ENCODE results near the gene HSD11B1L. TPM values are rescaled to one million over a fixed set of nuclear protein-coding genes. Genes with fewer than 3 reads are reported as not detected.

The HSD11B1L gene
- total RNA-seq, 2 experiments from 2014 or later: 2.4 to 2.9 TPM

GRCh38 chr19:5671600-5671999, 9.2 kb upstream of the HSD11B1L start:
- no peak overlapping the region for H3K4me3 Mint-ChIP-seq
- ATAC-seq (ENCODE audit: poor library complexity) (no peak), DNase-seq (no peak)
- Histone ChIP-seq H3K27me3 (ENCODE audit: control insufficient read depth in 1 of 2, insufficient read depth in 2 of 2, low read length in 2 of 2) (no peaks in the 10 kb centered on the region), H3K36me3 (ENCODE audit: insufficient read depth, low read length) (peaks cover 33% of the 10 kb centered on the region), H3K4me1 (ENCODE audit: insufficient read depth, low read length) (no peaks in the 10 kb centered on the region), H3K4me3 (ENCODE audit: low read length) (no peak overlapping the region), H3K27ac (ENCODE audit: low read depth in 1 of 2, low read length in 2 of 2) (no peak overlapping the region), H3K9me3 (ENCODE audit: control insufficient read depth in 1 of 2, insufficient read depth in 1 of 2, low read length in 2 of 2) (no peaks in the 10 kb centered on the region)
- no peaks in the 10 kb centered on the region for H3K27me3 Mint-ChIP-seq
- ChIA-PET CTCF (no interaction called here), POLR2A (interaction anchor here (1.6 kb wide), 1 partner anchor 18 kb away, joined by 5 read pairs; the partner anchor contains the start of gene RPL36)
- H3K4me1 Mint-ChIP-seq (ENCODE audit: low read depth): no peaks in the 10 kb centered on the region
- no peaks in the 10 kb centered on the region for H3K9me3 Mint-ChIP-seq
- peaks cover 26% of the 10 kb centered on the region for H3K36me3 Mint-ChIP-seq (ENCODE audit: low read depth)
- no peak overlapping the region for H3K27ac Mint-ChIP-seq
- intact Hi-C loops (cut with DNase I, micrococcal nuclease): no loop called here
- TF ChIP-seq CTCF (IDR thresholded peaks at IDR 0.05): no peak

- no peaks in the 10 kb centered on the region for H3K9me3 Mint-ChIP-seq
- ChIA-PET CTCF (no interaction called here), POLR2A (no interaction called here)
- H3K27ac Mint-ChIP-seq: no peak overlapping the region
- H3K4me3 Mint-ChIP-seq: no peak overlapping the region
- ATAC-seq (ENCODE audit: poor library complexity) (no peak), DNase-seq (no peak)
- Histone ChIP-seq H3K9me3 (ENCODE audit: control insufficient read depth in 1 of 2, insufficient read depth in 1 of 2, low read length in 2 of 2) (no peaks in the 10 kb centered on the region), H3K27me3 (ENCODE audit: control insufficient read depth in 1 of 2, insufficient read depth in 2 of 2, low read length in 2 of 2) (no peaks in the 10 kb centered on the region), H3K4me1 (ENCODE audit: insufficient read depth, low read length) (no peaks in the 10 kb centered on the region), H3K27ac (ENCODE audit: low read depth in 1 of 2, low read length in 2 of 2) (no peak overlapping the region), H3K4me3 (ENCODE audit: low read length) (no peak overlapping the region), H3K36me3 (ENCODE audit: insufficient read depth, low read length) (peaks cover 20% of the 10 kb centered on the region)
- no peaks in the 10 kb centered on the region for H3K4me1 Mint-ChIP-seq (ENCODE audit: low read depth)
- H3K27me3 Mint-ChIP-seq: no peaks in the 10 kb centered on the region
- intact Hi-C loops (cut with DNase I, micrococcal nuclease): no loop called here
- H3K36me3 Mint-ChIP-seq (ENCODE audit: low read depth): peaks cover 14% of the 10 kb centered on the region
- no peak for TF ChIP-seq CTCF (IDR thresholded peaks at IDR 0.05)
Observed at GRCh38 chr19:5672708-5673459, 7.9 kb upstream of the HSD11B1L start.

- intact Hi-C loops (cut with DNase I, micrococcal nuclease): no loop called here
- peaks cover 18% of the 10 kb centered on the region for H3K36me3 ChIP-seq (ENCODE audit: insufficient read depth, low read length)
- H3K9me3 Mint-ChIP-seq: no peaks in the 10 kb centered on the region
- H3K4me1 Mint-ChIP-seq (ENCODE audit: low read depth): no peaks in the 10 kb centered on the region
- no peak for TF ChIP-seq CTCF (IDR thresholded peaks at IDR 0.05)
- H3K36me3 Mint-ChIP-seq (ENCODE audit: low read depth): peaks cover 6% of the 10 kb centered on the region
- H3K4me1 ChIP-seq (ENCODE audit: insufficient read depth, low read length): no peaks in the 10 kb centered on the region
- H3K4me3 Mint-ChIP-seq: no peak overlapping the region
- ATAC-seq (ENCODE audit: poor library complexity): no peak
- no peak overlapping the region for H3K27ac ChIP-seq (ENCODE audit: low read depth in 1 of 2, low read length in 2 of 2)
- no peaks in the 10 kb centered on the region for H3K9me3 ChIP-seq (ENCODE audit: control insufficient read depth in 1 of 2, insufficient read depth in 1 of 2, low read length in 2 of 2)
- ChIA-PET POLR2A (no interaction called here), CTCF (no interaction called here)
- no peaks in the 10 kb centered on the region for H3K27me3 Mint-ChIP-seq
- no peak for DNase-seq
- no peak overlapping the region for H3K27ac Mint-ChIP-seq
- H3K27me3 ChIP-seq (ENCODE audit: control insufficient read depth in 1 of 2, insufficient read depth in 2 of 2, low read length in 2 of 2): no peaks in the 10 kb centered on the region
- no peak overlapping the region for H3K4me3 ChIP-seq (ENCODE audit: low read length)
Observed at GRCh38 chr19:5673752-5674151, 7.1 kb upstream of the HSD11B1L start.

All from CD4-positive, alpha-beta T cell (primary cell).